GM21528 (cell line): ENCODE results near the gene KIF26B.

Source experiments
- ATAC-seq: cut with Tn5 transposase; IDR thresholded peaks from one replicate; pipeline ENCODE4 v1.9.1; 2021; ENCODE audit warnings: mild to moderate bottlenecking, moderate library complexity; ENCODE audit not compliant: unreplicated experiment, low FRiP score

The KIF26B gene

DNA sequence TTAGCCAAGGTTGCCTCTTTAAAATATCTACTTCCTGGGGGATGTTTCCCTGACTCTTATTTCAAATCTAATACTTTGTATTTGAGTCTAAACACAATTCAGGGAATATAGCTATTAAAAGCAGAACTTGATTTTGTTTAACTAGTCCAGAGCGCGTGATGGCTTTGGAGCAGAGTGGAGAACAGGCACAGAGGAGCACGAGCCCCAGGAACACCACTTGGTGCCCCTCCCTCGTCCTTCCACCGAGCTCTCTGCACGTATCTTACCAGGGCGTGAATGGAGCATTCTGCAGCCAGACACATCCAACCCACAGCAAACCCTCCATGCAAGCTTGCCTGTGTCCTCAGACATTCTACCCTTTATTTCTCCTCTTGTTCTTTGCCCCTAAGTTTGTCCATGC lies 14.1 kb downstream of the KIF26B start:
- ATAC-seq: no peak

DNA sequence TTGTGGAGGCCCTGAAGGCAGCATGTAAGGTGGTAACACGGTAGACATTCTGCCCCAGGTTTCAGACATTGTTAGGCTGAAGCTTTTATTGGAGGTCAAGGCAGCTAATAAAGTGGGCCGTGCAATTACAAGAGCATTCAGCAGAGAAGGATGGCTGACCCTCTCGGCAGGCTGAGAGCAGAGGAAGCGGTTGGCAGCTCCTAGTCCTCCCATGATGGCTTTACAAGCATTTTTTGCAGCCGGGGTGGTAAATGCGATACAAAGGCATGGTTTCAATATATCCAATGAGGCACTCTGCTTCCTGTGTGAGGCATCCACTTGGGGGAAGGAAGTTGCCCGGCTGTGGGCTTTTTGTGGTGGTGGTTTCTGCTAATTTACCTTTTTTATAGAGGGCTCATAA lies 14.6 kb downstream of the KIF26B start:
- no peak for ATAC-seq

DNA sequence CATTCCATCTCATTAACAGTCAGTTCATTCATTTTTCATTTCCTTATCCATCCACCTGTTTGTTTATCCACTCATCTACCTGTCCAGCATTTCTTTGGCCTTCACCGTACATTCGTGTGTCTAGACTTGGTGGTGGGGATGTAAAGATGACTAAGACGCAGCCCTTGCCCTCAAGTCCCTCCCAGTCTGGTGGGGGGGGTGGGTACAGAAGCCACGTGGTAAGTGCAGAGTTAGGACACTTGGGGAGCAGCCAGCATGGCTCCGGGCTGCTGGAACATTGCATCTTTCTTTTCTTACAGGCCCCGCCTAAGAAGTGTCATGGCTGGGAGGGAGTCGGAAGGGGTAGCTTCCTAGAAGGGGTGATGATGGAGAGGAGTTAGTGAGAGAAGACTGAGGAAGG lies 17.2 kb downstream of the KIF26B start:
- ATAC-seq: no peak

DNA sequence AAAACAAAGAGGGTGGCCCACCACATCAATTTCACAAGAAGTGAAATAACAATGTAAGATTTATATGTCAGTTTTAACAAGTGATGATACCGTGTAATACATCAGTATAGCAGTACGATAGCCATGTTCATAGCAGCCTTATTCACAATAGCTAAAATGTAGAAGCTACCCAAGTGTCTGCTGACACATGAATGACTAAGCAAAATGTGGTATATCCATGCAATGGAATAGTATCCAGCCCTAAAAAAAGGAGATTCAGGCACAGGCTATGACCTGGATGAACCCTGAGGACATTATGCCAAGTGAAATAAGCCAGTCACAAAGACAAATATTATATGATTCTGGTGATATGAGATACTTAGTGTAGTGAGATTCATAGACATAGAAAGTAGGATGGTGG lies 18.0 kb downstream of the KIF26B start:
- no peak for ATAC-seq

DNA sequence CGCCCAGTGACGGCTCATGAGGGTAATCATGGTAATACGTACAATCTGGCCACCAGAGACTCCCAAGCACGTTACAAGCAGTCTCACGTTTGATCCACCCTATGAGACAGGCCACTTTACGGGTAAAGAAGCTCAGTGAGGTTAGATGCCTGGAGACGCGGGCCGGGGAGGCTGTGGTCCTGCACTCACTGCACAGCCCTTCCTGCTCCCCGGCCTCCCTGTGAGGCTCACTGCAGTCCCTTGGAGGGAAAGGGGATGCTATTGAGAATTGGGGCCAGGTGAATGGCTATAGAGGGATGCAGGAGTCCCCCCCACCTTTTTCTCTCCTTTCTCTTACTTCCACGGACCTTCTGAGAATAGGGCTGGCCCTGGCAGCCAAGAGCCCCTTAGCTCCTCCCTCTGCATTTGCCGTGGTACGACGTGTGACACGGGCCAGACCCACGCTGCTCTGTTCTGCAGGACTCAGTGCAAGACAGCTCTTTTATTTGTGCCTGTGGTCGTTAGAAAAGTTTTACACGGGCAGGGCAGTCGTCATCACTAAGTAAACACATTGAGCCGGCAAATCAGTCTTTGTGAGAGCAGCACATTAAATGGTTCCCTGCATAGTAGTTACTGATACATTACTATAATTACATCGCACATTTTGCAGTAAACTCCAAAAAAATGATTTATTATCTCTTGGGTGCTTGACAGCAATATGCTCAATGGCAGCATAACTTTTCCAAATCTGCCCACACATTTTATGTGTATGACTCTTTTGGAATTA lies 18.8 kb downstream of the KIF26B start:
- no peak for ATAC-seq

DNA sequence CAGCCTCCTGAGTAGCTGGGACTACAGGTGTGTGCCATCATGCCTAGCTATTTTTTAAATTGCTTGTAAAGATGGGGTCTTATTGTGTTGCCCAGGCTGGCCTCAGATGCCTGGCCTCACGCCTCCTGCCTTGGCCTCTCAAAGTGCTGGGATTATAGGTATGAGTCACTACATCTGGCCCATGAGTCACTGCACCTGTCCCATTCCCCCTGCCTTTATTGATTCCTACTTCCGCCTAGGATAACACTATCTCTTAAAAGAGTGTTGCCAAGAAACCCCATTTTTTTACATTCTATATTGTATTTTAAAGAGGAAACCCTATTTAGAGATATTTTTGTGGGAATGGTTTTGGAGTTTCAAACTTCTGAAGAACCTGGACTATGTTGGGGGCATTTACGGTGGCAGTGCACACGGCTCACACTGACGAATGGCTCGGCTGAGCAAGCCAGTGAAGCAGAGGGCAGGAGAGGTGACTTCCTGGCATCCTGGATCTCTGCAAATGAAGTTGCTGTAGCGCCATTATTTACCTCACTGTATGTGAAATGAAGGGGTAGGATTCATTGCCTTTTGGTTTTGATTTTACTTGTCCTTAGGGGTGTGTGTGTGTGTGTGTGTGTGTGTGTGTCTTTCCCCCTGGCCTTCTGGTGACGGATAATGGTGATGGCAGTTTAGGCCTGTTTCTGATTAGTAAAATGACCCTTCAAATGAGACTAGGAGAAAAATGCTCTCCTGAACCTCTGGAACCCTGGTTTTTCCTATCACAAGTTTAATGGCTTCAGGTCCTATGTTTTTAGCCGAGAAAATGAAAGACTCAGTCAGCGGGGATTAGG lies 22.5 kb downstream of the KIF26B start:
- no peak for ATAC-seq

DNA sequence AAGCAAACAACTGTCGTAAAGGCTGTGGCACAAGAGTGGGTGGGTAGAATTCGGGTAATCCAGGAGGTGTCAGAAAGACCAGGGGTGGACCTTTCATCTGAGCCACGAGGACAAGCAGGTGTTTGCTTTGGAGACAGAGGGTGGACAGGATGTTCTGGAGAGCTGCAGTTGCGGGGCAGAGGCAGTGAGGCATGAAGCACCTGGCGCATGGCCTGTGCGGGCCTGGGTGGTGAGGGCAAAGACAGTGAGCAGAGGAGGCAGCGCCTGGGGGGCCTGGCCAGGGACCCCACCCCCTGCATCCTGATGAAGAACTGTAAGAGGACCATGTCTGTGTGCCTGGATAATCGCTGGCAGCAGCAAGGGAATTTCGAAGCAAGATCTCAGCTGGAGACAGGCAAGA lies 24.9 kb downstream of the KIF26B start:
- ATAC-seq: no peak

DNA sequence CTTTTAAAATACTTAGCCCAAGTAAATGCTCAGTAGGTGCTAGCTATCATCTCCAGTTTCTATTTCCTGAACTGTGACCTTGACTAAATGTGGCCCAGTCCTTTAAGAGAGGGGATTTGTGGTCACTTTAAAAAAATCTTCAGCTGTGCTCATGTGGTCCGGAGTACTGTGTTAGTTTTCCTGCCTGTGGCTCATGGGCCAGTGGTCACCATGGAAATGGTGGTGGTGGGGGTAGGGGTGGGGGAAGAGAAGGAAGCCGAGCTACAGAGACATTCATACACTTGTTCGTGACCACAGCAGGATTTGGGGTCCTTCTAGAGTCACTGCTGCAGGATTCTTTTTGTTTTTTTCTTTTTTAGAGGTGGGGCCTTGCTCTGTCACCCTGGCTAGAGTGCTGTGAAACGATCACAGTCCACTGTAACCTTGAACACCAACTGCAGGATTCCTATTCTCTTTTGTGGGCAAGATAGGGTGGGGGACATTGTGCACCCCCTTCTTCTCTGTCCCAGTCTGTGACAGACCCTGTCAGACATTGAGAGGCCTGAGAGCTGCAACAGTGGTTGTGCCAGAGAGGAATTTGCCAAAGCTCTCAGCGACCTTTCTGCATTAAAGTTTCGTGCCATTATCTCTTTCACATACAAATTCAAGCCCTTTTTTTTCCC lies 25.8 kb downstream of the KIF26B start:
- no peak for ATAC-seq

DNA sequence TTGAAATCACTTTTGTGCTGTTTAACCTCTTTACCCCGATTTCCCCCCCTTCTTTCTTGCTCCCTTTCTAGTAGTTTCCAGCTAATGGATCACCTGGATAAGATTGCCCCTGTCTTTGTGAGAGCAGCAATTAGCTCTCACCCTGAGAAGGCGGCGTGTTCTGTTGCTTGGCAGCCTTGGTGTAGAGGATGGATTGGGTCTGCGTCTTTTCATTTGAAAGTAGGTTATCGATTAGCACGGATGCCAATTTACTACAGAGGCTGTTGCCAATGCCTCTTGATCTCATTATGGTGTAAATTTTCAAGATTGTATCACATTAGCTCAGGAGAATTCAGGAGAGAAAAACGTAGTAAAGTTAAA lies 26.4 kb downstream of the KIF26B start:
- no peak for ATAC-seq

DNA sequence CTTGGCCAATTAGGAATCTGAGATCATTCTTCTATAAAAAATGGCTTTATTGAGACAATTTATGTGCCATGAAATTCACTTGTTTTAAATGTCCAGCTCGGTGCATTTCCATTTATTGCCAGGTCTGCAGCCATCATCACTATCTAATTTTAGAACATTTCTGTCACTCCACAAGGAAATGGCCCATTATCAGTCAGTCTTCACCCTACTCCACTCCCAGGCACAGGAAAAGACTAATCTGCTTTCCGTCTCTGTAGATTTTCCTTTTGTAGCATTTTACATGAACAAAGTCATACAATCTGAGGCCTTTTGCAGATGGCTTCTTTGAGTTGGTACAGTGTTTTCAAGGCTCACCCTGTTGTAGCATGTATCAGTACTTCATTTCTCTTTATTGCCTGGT lies 27.2 kb downstream of the KIF26B start:
- no peak for ATAC-seq

DNA sequence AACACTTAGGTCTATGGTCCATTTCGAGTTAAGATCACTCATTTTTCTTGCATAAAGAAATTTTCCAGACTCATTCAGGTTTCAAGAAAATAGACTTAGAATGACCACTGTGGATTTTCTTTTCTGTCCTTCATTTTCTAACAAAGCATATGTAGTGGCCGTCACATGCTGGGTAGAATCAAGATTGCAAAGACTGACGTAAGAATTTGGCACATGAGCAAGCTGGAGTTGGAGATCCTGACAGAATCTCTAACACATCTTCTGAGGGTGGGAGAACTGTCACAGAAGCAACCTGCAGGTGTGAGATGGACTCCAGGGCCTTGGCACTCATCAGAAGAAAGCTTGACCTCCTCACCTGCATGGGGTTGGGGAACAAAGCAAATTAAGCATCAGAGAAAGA lies 28.6 kb downstream of the KIF26B start:
- ATAC-seq: no peak

DNA sequence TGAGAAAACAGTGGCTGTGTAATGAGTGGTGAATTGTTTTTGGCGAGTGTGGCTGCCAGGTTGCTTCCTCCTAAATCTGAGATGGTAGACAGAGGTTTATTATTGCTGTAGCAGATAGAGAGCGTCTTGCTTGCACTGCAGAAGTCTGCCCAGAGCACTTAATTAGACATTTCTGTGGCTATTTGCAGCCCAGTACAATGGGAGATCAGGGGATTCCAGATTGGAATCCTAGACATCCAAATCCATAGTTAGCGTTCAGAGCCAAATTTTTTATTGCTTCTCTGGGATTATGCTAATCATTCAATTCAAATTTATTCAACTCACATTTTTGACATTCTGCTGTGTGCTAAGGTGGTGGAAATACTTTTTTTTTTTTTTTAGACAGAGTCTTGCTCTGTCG lies 30.0 kb downstream of the KIF26B start:
- no peak for ATAC-seq

DNA sequence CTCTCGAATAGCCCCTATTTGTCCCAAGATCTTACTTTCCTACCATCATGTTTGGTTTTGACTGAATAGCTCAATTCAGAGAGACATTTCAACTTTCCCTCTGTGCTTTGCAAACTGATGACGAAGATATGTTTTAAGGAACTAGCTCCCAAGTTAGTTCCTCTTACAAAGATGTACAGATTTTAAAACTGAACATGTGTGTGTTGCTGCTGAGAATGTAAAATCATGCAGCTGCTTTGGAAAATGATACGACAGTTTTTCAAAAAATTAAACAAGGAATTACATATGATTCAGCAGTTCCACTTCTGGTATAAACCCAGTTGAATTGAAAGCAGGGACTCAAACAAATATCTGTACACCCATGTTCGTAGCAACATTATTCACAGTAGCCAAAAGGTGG lies 33.6 kb downstream of the KIF26B start:
- ATAC-seq: no peak

DNA sequence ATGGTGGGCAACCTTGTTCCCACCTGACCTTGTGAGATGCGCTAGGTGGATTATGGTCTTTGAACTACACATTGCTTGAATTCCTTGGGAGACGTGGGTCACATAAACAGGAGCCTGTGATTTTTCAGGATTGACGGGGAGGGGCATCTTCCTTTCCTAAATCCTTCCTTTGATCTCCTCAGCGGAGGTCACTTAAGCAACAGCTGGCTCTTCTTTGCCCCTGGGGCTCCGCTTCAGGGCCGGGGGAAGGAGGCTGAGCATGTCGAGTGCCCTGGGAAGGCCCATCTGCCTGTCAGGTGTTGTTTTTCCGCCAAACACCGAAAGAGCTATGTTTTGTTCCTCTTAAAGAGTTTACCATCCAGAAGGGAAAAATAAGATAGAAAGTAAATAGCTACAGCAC lies 40.6 kb downstream of the KIF26B start:
- no peak for ATAC-seq

DNA sequence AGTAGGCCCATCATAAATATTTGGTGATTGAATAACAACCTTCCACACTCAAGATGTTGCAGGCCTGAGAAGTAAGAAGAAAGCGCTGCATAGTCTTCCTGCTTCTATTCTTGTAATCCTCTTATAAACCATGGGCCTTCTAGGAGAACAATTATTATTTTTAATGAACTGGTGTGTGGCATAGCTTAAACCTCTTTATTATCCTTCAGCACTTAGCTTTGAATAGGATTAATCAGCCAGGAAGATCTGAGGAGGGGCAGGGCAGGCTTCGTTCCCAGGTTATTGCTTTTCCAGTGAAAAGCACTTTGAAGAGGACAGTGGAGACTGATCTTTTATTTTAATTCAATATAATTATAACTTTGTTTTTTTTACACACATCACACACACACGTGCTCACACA lies 42.3 kb downstream of the KIF26B start:
- no peak for ATAC-seq

DNA sequence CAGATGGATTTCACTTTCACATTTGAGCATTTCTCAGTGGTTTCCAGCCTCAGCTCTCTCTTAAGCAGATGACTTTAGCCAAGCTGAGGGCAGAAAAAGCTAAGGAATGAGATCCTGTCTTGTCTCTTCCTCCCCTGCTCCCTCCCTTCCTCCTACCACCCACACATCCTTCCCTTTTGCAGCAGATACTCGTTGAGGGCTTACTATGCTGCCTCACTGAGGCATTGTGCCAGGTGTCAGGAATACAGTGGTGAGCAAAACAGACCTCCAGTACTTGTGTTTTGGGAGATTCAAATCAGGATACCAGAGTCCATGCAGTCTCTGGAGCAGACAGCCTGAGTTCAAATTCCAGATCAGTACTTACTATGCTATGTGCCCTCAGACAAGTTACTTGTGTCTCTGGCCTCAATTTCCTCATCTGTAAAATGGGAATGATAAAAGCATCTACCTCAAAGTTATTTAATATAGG lies 43.2 kb downstream of the KIF26B start:
- no peak for ATAC-seq

DNA sequence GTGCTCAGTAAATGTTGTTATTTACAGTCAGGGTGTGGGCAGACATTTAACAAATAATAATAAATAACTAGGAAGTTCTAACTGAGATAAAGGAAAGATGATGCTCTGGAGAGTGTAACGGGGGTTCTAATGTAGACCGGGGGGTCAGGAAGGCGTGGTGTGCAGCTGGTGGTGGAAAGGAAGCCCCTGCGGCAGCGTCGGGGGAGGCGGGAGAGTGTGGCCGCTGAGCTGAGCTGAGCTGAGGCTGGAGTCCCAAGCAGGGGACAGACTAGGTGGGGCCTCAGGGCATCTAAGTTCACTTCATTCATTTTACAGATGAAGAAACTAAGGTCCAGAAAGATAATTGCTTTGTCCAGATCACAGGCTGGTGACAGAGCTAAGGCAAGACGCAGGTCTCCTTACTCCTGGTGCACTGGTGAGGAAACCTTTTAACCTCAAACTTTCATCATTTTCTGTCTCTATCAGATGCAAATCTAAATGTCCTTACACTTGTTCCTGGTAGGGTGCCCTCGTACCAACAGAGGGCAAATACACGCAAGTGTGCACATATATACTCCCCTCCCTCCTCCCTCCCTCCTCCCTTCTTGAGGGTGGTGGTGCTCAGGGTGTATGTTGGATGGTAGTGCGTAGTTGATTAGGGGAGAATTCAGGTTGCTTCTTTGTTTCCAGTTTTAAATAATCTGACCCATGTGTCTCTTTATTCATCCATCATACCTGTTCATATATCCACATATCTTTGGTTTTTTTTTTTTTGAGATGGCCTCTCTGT lies 44.1 kb downstream of the KIF26B start:
- ATAC-seq: no peak

DNA sequence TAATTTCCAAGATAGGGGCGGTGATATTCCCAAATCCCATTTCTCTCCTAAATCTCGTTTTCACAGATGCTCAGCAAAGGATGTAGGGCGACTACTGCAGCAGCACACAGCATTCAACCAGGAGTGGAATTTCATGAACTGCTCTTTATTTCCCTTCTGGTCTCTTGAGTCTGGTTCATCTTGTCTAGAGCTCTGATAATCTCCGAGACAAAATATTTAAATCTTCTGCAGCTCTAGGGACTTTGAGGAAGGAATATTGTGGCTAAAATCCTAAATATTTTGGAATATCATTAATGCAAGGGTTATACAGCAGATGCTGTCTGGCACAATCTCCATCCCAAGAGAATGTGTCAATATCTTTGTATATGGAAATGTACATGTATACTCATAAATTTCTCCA lies 45.4 kb downstream of the KIF26B start:
- no peak for ATAC-seq

DNA sequence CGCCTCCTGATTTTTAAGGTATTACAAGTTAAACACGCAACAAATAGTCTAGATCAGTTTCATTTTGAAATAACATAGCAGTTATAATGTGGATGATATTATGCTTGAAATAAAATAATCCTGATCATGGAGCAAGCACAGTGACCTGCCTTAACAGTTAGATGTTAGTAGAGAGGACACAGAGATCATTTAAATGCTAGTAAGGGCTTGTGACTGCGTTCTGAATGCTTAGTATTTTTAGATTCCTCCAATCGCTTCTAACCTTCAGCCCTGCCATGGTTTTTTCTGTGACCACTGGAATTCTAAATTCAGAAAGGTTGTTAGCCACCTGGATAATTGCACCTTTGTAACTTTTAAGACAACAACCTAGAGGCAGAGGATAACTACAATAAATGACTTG lies 46.4 kb downstream of the KIF26B start:
- no peak for ATAC-seq

DNA sequence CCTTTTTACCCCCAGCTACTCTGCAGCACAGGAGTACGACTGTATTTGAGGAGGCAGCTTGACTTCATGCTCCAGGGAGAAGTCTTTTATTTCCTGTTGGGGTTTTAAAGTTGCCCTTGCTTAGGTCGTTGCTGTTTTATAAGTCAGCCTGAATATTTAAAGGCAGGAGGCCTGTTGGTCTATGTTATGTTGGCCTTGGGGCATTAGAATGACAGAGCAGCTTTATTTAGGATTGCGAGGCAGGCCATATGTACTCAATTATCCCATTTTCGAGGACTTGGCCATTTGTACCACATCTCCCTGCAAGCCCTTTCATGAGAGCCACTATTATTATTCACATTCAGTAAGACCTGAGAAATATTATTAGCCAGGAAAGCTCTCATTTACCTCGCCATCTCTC lies 47.0 kb downstream of the KIF26B start:
- no peak for ATAC-seq

DNA sequence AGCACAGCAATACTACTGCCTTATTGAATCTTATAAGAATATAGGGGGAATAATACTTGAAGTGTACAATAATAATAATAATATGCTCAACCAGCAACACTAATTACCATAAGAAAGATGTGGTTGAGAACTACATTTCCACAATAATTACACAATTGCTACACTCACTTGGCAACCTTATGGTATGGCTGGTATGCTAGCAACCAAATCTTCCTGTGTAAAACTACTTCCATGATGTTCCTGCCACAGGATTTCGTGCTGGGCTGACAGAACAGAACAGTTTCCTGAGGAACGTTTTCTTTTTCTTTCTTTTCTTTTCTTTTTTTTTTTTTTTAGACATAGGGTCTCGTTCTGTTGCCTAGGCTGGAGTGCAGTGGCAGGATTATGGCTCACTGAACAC lies 50.6 kb downstream of the KIF26B start:
- no peak for ATAC-seq
